HL-60 (cell line): ENCODE results near the gene FSIP1.

Experiments used
- DNase-seq, 2 experiments: peaks; one replicate each; pipeline ENCODE4 v3.0.0-alpha.2; 2010 to 2020; ENCODE audit warnings: low read depth in 1 of 2, low spot score in 1 of 2
- H3K27ac ChIP-seq: fragments of 250-450 bp; sonication (Bioruptor Pico); replicated peaks from 2 replicates; pipeline ENCODE4 v1.5.1; 2020; ENCODE audit warnings: mild to moderate bottlenecking, moderate library complexity
- H3K27me3 ChIP-seq: fragments of 250-450 bp; sonication (Bioruptor Pico); 2 replicates; pipeline ENCODE4 v1.5.1; 2021; ENCODE audit warnings: mild to moderate bottlenecking, moderate library complexity; ENCODE audit not compliant: insufficient read depth, poor library complexity, severe bottlenecking
- H3K4me3 ChIP-seq: replicated peaks from 2 replicates; pipeline ENCODE4 v1.5.1; 2011; ENCODE audit warnings: mild to moderate bottlenecking, control low read depth, low read length; ENCODE audit not compliant: insufficient read depth
- CTCF ChIP-seq: IDR thresholded peaks from one replicate; pipeline ENCODE4 v1.5.1; 2011; ENCODE audit warnings: low read length, control low read depth, inconsistent platforms; ENCODE audit not compliant: insufficient read depth
- GABPA ChIP-seq: IDR thresholded peaks from 2 replicates; pipeline ENCODE4 v1.6.1; 2012; ENCODE audit warnings: low read depth
- POLR2AphosphoS5 ChIP-seq: IDR thresholded peaks from 2 replicates; pipeline ENCODE4 v1.6.1; 2012; ENCODE audit warnings: low read depth
- REST ChIP-seq: IDR thresholded peaks from 2 replicates; pipeline ENCODE4 v1.6.1; 2012; ENCODE audit warnings: low read depth; ENCODE audit not compliant: insufficient replicate concordance
- SPI1 ChIP-seq: IDR thresholded peaks from 2 replicates; pipeline ENCODE4 v1.6.1; 2012; ENCODE audit warnings: low read depth, mild to moderate bottlenecking, borderline replicate concordance

FSIP1 gene

DNA sequence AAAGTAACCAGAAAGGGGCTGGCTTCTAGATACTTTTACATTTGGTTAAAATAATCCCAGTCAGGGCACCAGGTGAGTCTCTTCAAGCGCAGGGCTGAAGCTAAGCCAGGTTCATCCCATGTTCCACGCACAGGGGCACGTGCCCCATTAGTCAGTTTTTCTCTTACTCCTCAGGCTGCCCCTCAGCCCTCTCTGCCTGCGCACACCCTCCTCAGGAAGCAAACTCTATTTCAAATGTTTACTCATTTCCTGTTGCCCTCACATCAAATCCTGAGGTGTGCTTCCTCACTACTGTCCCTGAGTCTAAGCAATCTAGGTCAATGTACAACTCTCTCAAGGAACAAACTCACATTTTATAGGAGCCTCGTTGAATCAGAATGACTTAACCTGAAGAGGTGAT lies 153.3 kb downstream of the FSIP1 start:
- TF ChIP-seq REST: no peak
- Histone ChIP-seq H3K27ac (no peak overlapping the region), H3K27me3 (no peaks in the 10 kb centered on the region), H3K4me3 (no peak overlapping the region)
- DNase-seq: no peak

DNA sequence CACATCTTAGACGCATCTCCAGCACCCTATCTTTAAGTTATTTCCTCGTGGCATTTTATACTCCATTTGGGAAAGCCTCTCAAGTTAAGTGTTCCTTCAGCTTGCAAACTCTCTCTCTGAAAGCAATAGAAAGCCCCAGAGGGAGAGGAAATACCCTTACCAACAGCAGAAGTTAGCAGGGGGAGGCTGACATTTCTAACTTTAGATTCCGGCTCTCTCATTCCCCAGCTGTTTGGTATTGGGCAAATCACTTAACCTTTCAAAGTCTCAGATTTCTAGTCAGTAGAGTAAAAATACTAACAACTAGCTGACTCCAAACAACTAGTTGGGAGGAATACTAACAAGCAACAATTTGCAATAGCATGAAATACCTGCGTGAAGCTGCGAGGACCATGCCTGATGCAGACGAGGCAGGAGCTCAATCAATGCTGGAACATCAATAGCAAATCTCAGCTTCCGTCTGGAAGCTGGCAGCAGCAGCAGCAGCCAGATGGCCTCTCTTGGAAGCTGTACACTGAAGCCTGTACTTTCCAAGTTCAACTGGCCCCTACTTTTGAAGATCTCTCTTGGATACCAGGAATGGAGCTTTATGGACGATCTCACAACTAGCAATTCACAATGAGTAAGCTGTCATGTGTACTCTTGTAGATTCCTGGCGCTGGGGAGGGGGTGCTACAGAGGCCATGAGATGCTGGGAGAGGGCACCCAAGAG lies 153.9 kb downstream of the FSIP1 start:
- Histone ChIP-seq H3K4me3 (no peak overlapping the region), H3K27ac (no peak overlapping the region), H3K27me3 (no peaks in the 10 kb centered on the region)
- DNase-seq: no peak
- TF ChIP-seq CTCF: no peak
- TF ChIP-seq POLR2AphosphoS5: no peak
- TF ChIP-seq REST: no peak
- no peak for TF ChIP-seq SPI1

- Histone ChIP-seq H3K27me3 (no peaks in the 10 kb centered on the region), H3K27ac (no peak overlapping the region), H3K4me3 (no peak overlapping the region)
- TF ChIP-seq REST: no peak
- TF ChIP-seq CTCF: no peak
- no peak for TF ChIP-seq GABPA
- no peak for TF ChIP-seq SPI1
- TF ChIP-seq POLR2AphosphoS5: no peak
- no peak for DNase-seq
These were observed 154.5 kb downstream of the FSIP1 start for GRCh38 chr15:39628144-39628508.
